Measurements from ENCODE around the gene KCNT2.

- TF ChIP-seq CTCF (IDR thresholded peaks at IDR 0.05) (no peak), POLR2A (IDR thresholded peaks at IDR 0.05) (no peak)
Measured at GRCh38 chr1:196400478-196401451, 207.5 kb downstream of the KCNT2 start.
